ENCODE measurements around the gene PTBP3.
"Not testable (repeated sequence)": the region's sequence is repeated elsewhere in the genome, so short reads cannot be mapped to it uniquely, and the experiment has no call there.

The PTBP3 gene

DNA sequence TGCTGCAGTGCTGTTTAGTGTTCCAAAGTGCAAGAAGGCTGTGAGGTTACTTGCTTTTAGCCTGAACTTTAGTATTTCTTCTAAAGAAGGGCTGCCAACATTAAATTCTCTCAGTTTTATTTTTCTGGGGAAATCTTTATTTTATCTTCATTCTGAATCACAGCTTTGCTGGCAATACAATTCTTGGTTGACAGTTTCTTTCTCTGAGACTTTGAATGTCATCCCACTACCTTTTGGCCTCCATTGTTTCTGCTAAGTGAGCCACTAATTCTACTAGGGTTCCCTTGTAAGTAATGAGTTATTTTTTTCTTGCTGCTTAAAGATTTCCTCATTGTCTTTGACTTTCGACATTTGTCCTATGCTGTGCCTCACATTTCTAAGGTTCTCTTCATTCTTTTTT lies 126.0 kb downstream of the PTBP3 start:
- no peak for DNase-seq (ENCODE audit: low read depth in 2 of 2)

DNA sequence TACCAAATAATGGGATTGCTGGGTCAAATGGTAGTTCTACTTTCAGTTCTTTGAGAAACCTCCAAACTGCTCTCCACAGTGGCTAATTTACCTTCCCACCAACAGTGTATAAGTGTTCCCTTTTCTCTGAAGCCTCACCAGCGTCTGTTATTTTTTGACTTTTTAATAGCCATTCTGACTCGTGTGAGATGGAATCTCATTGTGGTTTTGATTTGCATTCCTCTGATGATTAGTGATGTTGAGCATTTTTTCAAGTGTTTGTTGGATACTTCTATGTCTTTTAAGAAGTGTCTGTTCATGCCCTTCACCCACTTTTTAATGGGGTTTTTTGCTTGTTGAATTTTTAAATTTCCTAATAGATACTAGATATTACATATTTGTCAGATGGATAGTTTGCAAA lies 129.9 kb downstream of the PTBP3 start:
- no peak for DNase-seq (ENCODE audit: low read depth in 2 of 2)

DNA sequence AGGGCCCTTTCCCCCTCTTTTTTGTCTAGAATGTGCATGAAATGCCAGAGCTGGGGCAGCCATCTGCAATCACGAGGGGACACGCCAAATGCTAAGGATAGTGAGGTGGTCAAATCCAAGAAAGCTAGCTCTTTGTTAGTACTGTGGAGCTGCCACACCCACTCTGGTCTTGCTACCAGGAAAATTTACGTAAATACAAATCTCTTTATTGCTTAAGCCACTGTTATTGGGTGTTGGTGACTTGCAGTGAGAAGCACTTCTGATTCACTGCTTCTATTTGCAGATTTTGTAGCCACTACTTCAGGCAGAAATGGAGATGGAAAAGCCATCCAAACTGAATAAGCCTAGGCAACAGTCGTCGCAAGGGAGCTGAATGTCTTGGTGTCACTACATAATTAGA lies 132.7 kb downstream of the PTBP3 start:
- DNase-seq (ENCODE audit: low read depth in 2 of 2): no peak

DNA sequence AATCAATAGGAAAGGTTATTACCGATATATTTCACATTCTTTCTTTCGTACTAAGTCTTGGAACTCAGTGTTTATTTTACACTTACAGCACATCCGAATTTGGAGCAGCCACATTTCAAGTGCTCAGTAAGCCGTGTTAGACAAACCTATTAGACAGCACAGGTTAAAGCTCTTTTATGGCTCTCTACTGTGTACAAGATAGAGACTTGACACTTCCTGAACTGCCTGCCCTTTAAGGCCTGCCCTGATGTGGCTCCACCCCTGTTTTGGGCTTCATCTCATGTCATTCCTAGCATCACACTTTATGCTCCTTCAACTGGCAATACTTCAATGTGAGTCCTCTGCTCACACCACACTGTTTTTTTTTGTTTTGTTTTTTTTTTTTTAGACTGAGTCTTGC lies 134.8 kb downstream of the PTBP3 start:
- no peak for DNase-seq (ENCODE audit: low read depth in 2 of 2)

DNA sequence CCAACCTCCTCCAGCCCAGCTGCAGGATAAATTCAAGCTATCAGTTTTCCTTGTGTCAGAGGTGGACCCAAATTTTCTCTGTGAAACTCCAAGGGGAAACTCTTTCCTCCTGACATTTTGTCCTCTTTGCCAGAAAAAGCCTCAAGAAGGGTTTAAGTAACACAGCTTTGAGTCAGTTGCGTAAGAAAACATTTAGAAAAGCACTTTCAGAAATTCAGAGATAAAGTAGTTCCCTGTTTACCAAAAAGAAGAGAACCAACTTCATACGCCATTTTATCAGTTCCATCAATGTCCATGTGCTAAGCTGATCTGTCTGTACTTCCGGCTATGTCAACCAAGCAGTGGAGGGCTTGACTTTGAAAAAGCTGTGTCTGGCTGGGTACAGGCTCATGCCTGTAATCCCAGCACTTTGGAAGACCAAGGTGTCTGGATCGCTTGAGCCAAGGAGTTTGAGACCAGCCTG lies 138.4 kb downstream of the PTBP3 start:
- DNase-seq (ENCODE audit: low read depth in 2 of 2): no peak

DNA sequence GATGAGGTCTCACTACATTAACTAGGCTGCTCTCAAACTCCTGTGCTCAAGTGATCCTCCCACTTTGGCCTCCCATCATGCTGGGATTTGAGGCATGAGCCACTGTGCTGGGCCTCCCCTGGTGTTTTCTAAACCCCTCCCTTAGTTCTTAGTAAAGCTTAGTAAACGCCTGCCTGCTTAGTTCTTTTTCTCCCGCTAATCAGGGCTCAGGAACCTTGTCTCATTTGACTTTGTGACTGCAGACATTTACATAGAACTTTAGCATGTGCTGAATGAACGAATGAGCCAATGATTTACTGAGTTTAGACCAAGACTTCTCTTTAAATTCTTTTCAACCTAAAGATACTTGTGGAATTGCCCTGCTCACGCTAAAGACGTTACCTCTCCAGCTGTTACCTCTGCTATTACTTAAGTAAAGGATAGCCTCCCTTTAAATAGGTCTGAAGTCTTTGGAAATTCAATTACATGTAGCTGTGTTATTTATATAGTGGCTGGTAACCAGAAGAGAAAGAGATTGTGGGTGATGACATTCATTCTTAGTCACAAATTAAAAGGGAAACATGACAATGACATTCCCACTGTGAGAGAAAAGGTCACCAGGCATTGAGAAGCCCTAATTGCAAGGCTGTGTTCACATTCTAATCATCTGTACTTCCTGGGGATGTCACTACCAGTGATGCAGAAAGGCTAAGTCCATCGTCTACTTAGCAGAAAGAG lies 139.7 kb downstream of the PTBP3 start:
- no peak for DNase-seq (ENCODE audit: low read depth in 2 of 2)

DNA sequence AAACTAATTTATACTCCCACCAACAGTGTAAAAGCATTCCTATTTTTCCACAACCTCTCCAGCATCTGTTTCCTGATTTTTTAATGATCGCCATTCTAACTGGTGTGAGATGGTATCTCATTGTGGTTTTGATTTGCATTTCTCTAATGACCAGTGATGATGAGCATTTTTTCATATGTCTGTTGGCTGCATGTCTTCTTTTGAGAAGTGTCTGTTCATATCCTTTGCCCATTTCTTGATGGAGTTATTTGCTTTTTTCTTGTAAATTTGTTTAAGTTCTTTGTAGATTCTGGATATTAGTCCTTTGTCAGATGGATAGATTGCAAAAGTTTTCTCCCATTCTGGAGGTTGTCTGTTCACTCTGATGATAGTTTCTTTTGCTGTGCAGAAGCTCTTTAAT lies 143.1 kb downstream of the PTBP3 start:
- not testable (repeated sequence) for DNase-seq (ENCODE audit: low read depth in 2 of 2)

DNA sequence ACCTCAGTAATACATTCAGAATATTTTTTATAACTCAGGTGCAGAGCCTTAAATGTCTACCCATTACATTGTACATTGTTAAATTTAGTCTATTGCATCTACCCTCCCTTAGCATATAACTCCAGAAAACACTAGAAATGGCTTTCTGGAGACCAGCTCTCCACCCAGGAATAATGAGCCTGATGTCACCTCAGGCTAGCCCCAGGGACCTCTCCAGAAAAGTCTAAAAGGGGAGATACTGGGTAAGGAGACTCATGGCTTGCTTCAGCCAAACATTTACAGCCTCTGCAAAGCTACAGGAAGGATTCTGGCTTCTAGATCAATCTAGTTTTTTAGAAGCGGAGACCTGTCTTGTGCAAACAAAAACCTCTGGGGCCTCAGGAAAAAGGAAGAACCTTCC lies 144.5 kb downstream of the PTBP3 start:
- no peak for DNase-seq (ENCODE audit: low read depth in 2 of 2)

DNA sequence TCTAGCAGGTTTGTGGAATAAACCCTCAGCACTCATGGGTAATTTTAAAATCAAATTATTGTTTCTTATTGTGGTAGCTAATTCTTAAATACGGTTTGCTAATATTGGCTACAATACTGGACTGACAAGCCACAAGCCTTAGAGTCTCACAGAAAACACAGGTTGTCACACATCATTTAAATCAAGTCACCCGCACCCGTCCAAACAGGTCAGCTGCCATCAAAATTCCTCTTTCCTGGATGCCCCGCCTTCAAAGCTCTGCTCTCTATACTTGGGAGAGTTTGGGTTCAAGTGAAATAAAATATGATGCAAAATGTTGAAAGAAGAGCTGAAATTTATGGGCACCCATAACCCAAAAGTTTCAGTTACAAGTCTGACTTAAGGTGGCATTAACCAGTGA lies 146.0 kb downstream of the PTBP3 start:
- no peak for DNase-seq (ENCODE audit: low read depth in 2 of 2)

DNA sequence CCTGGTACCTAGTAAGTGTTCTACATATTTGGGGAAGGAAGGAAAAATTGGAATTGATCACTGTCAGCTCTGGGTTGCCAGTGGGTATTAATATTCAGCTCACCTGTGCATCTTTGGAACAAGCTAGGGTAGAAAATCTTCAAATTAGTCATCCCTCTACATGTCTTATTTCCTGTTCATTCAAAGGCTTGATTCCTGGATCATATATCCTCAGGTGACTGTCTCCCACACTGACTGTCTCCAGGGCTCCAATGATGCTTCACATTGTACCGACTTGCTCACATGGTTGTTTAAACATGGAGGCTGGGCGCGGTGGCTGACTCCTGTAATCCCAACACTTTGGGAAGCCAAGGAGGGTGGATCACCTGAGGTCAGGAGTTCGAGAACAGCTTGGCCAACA lies 146.7 kb downstream of the PTBP3 start:
- DNase-seq (ENCODE audit: low read depth in 2 of 2): no peak

DNA sequence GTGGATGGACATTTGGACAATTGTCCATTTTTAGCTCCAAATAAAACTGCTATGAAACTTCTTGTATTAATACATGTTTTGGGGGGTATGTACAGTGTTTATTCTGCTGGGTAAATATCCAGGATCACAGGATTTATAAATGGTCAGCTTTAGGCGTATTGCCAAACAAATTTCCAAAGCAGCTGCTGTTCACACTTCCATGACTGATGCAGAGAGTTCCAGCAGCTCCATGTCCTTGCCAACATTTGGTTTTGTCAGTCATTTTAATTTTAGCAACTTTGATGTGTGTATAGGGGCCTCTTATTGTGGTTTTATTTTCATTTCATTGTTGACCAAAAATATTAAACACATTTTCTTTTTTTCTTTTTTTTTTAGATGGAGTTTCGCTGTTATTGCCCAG lies 148.5 kb downstream of the PTBP3 start:
- DNase-seq (ENCODE audit: low read depth in 2 of 2): no peak

DNA sequence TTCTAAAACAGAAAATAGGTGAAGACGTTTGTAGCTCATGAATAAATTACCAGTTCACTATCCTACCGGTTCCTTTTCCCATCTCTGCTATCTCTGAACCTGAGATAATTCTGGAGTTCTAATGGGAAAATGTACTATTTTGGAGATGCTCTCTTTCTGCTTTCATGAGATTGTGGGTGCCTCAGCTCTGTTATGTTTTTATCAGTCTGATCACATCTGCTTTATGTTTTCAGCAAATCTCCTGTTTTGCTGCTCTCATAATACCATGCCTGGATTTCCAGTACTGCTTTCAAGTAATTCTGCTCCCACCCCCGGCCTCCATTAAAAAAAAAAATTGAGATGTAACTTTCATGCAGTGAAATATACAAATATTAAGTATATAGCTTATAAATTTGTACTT lies 149.2 kb downstream of the PTBP3 start:
- DNase-seq (ENCODE audit: low read depth in 2 of 2): no peak

DNA sequence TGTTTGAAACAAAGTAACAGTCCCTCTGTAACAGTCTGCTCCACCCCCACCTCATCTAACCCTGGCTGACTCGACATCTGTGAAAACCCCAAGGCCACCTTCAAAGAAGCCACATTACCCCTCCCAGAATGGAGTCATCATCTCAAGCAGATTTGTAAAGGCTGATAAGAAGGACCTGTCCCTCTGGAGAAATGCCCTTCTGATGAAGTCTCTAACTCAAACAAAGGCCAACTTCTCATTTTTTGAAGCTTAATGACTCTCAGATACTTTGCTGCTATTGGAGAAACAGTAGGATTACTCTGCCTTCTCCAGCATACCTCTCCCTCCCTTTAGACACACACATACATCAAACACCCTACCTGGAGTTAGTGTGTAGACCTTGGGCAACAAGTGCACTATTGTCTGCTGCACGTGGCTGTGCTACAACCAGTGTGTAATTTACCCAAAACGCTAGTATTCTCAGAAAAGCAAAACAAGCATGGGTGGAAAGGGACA lies 153.0 kb downstream of the PTBP3 start:
- DNase-seq (ENCODE audit: low read depth in 2 of 2): peak in 1 of 2 donors; percentile 15

DNA sequence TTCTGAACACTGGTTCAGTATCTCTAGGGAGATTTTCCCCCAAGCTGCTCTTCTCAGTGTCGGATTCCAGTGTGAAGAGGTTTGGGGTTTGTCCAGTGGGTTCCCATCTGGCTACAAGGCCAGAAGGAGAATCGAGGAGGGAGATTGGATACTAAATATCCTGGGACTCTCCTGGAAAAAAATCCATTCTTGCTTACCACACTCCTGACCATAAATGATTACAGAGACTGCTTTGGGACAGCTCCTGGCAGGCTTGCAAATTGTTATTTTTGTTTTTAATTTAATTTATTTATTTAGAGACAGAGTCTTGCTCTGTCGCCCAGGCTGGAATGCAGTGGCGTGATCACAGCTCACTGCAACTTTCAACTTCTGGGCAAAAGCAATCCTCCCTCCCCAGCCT lies 153.6 kb downstream of the PTBP3 start:
- DNase-seq (ENCODE audit: low read depth in 2 of 2): no peak

DNA sequence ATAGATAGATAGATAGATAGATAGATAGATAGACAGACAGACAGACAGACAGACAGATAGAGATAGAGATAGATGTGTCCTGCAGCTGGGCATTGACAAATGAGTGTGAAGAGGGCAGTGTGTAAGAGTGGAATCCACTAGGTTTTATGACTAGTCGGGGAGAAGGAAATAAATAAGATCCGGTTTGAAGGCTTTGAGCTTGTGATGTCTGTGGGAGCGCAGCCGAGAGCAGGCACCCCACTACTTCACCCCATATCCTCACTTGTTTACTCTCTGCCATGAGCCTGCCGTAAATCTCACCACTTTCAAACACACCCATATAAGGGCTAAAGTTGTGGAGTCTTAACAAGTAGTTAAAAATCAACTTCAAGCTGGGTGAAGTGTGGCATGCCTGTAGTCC lies 156.9 kb downstream of the PTBP3 start:
- DNase-seq (ENCODE audit: low read depth in 2 of 2): no peak

DNA sequence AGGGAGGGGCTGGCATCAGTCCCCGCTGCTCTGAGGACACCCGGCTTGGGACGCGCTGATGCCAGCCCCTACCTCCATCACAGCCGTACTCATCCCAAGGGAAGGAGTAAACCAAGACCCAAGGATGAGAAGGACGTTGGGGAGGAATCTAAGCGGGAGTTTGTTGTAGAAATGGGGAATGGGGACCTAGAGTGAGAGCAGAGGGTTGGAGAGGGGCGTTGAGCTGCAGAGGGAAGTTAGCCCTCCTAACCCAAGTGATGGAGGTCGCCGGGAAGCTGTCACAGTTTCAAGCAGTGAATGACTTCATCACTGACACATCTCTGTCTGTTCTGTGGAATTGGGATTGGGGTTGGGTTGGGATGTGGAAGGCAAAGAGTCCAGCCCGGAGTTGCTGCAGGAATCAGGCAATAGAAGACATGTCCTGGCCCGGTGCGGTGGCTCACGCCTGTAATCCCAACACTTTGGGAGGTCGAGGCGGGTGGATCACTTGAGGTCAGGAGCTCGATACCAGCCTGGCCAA lies 157.6 kb downstream of the PTBP3 start:
- no peak for DNase-seq (ENCODE audit: low read depth in 2 of 2)

DNA sequence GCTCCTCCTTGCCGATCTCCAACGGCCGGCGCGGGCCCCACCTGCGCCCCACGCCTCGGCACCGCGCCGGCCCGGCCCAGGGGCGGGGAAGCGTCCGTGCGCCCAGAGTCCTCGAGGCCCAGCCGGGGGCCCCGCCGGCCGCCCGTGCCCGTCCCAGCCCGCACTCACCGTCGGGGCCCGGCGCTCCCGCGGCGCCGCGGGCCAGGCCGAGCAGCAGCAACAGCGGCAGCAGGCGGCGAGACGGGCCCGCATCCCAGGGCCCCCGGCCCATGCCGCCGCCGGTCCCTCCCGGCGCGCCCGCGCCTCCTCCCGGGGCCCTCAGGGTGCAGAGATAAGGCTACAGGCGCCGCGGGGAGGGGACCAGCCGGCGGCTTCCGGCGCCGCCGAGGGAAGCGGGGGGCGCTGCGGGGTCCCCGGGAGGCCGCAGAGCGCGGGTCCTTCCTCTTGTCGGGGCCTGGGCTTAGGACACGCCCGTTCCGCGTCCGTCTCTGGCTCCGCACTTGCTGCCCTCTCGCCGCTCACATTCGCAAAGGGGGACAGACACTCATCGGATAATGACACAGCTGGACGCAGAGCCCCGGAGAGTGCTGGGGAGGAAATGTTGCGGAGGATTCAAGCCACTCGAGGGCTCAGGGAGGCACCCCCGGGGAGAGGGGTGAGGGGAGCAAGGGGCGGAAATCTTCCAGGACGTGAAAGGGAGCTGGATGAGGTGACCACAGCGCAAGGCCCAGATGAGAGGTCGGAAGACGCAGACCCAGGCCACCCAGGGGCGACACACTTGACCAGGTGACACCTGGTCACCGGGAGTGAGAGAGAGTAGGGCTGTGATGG lies 158.2 kb downstream of the PTBP3 start, which contains the start of gene SUSD1:
Gene SUSD1 (minus strand): TSS at position 333 of the 831 bp plus-strand sequence. CDS start 62 bp downstream, at position 271.
- DNase-seq (ENCODE audit: low read depth in 2 of 2): peak in 1 of 2 donors; percentile 7

DNA sequence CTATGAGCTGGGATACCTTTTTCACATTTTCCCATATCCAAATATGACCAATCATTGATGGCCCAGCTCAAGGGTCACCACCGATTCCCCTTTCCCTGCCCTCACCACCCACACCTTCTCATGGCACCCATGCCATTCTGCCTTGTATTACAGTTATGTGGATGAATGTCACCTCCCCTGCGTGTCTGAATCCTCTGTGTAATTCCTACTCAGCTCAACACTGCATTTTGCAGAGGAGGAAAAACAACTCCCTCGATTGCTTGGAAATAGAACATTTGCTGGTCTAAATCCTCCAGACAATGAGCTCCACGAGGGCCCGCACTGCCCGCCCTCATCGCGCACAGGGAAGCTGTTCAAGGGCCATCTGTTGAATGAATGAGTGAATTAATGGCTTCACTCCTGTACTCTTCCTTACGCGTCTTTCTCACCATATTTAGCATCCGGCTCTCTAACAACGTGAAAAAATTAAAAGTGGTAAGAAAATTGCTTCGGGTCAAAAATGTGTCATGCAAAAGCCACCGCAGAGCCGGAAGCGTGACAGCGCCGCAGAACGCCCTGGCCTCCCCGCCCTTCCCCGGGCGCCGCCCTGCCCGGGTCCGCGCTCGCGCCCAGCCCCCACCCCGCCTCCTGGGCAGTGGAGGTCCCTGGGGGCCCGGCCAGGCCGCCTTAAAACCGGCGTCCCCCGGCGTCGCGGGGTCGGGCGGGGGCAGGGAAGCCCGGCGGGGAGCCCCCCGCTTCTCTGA lies 159.0 kb downstream of the PTBP3 start:
- peak; percentile 51 to 58 for DNase-seq (ENCODE audit: low read depth in 2 of 2)

DNA sequence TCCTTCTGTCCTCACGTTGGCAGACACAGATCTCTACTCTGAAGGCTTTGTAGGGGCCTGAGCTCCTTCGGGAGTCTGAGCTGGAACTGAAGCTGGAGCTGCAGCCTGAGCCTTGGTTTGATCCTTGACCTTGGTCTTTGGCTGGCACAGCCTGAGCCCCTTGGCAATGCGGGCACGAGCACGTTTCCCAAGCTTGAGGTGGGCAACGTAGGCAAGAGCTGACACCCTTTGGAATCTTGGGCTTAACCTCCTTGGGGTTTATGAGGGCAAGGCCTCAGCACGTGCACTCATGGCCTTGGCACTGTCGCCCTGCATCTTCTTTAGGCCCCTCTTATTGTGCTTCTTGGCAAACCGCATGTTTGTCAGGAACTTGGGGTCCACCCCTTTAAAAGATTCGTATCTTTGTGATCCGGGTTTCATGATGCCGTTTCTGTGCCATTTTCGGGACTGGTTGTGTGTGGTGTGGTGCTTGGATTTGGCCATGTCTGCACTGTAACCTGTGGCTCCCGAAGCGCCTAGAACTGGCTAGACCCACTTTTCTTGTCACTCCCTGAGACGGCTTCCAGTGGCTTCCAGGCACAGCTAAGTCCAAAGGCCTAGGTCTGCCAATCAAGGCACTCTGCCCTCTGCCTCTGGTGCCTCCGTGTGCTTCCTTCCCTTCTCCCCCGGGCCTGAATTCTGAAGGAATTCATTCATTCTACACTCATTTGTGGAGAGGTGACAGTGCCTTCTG lies 159.8 kb downstream of the PTBP3 start:
- no peak for DNase-seq (ENCODE audit: low read depth in 2 of 2)

DNA sequence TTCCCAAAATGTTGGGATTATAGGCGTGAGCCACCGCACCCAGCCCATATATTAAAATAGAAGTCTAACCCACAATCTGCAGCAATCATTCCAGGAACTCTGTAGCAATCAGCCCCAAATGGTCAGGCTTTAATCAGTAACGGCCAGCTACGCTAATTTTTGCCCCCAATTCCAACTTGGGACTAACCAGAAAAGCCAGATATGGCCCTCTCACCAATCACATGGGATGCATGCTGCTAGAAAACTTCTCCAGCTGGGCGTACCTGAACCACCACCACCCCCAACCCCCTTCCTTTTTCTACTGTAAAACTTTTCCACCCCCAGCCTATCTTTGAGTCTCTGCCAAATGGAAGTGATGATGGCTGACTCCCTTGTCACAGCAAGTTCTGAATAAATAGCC lies 162.5 kb downstream of the PTBP3 start:
- DNase-seq (ENCODE audit: low read depth in 2 of 2): no peak

DNA sequence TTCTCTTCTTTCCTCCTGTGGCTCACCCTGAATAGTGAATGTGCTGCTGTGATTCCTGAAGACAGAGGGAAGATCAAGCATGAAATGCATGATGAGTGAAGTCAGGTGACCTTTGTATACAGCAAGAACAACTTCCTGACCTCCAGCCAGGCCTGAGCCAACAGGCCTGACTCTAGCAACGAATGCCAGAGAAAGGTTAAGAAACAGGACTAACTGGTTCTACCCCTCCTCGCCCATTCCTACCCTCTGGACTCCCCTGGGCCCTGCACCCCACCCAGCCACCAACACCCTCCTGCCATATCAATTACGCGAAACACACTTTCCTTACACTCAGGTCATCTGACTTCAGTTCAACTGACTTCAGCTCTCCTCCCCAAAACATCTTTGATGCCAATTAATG lies 163.2 kb downstream of the PTBP3 start:
- no peak for DNase-seq (ENCODE audit: low read depth in 2 of 2)

Measured in stimulated activated CD8-positive, alpha-beta memory T cell treated with anti-CD3 and anti-CD28 coated beads, Interleukin-2, amount 100 ng/mL, for 1 hour (primary cell).